Measurements from ENCODE around the gene KCNN3.

Gene KCNN3

GRCh38 chr1:154726896-154727753, 143.0 kb downstream of the KCNN3 start:
- no peak for DNase-seq (ENCODE audit: low read depth)

- DNase-seq (ENCODE audit: low read depth) = no peak
Measured at GRCh38 chr1:154726443-154726842, 143.6 kb downstream of the KCNN3 start.

GRCh38 chr1:154725865-154726264, 144.2 kb downstream of the KCNN3 start:
- no peak for DNase-seq (ENCODE audit: low read depth)

GRCh38 chr1:154720328-154721297, 149.5 kb downstream of the KCNN3 start:
- no peak for DNase-seq (ENCODE audit: low read depth)

DNA sequence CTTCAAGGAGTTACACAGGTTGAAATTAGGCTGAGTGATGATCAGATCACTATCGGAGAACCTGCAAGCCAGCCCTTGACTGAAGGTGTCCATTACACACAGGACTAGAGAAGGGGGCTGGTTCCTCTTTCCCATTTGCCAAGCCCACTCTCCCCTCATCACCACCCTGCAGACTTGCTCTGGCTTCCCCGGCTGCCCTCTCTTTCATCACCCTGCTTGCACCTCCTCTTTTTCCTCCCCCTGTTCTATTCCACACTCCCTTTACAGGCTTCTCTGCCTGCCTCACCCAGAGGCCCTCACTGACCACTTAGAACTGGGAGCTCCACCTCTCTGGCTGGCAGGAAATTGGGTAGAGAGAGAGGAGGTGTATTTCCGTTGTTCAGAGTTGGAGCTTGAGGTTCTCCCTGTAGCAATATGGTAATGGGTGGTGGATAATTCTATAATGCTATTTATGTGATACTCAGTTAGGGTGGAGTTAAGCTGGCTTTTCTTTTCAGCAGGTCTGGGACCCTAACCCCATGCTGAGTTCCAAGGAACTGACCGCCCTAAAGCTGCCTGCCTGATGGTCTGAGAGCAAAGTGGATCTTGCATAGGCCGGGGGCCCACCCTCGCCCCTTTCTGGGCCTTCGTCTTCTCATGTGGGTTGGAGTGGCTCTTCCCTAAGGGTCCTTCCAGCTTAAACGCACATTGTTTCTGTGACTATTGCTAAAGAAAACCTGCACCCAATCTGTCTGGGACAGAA, 150.3 kb downstream of the KCNN3 start:
- no peak for DNase-seq (ENCODE audit: low read depth)

GRCh38 chr1:154718566-154718965, 151.5 kb downstream of the KCNN3 start:
- DNase-seq (ENCODE audit: low read depth) = no peak

- DNase-seq (ENCODE audit: low read depth) = no peak
Measured at GRCh38 chr1:154717528-154717924, 152.6 kb downstream of the KCNN3 start.

DNA sequence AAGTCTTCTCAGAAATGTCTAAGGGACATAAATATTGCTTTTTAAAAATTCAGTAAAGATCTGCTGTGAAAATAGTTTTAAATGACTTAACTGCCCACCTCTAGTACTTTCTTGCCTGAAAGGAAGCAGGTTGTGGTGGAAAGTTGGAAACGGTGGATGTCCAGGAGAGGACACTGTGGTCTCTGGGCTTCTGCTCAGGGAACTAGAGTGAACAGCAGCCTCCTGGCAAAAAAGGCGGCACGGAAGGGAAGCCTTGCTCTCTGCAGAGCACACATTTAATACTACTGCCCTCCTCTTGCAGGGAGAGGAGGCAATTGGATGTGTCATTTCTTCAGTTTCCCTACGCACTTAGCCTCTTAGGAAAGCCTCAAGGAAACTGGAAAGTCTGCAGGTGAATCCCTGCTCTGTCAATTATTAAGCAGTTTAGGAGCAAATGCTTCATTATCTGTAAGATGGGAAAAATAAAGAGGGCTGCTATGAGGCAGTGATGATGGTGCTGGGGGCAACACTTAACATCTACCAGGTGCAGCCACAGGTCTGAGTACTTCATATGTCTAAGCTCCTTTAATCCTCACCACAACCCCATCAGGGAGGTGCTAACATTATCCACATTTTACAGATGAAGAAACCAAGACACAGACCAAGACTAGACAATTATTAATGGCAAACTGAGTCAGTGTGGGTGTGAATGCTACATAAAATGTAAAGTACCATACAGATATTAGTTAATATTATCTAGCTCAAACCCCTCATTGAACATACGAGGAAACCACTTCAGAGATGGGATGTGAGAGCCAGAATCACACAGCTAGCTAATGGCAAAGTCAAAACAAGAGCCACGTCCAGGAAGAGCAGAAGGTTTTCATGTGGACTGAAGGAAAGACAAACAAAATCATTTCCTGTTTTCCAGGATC, 153.2 kb downstream of the KCNN3 start:
- no peak for DNase-seq (ENCODE audit: low read depth)

- DNase-seq (ENCODE audit: low read depth) = no peak
Measured at GRCh38 chr1:154716011-154716410, 154.1 kb downstream of the KCNN3 start.

GRCh38 chr1:154715385-154715784, 154.7 kb downstream of the KCNN3 start:
- no peak for DNase-seq (ENCODE audit: low read depth)

- DNase-seq (ENCODE audit: low read depth) = no peak
Measured at GRCh38 chr1:154714638-154715037, 155.4 kb downstream of the KCNN3 start.

DNA sequence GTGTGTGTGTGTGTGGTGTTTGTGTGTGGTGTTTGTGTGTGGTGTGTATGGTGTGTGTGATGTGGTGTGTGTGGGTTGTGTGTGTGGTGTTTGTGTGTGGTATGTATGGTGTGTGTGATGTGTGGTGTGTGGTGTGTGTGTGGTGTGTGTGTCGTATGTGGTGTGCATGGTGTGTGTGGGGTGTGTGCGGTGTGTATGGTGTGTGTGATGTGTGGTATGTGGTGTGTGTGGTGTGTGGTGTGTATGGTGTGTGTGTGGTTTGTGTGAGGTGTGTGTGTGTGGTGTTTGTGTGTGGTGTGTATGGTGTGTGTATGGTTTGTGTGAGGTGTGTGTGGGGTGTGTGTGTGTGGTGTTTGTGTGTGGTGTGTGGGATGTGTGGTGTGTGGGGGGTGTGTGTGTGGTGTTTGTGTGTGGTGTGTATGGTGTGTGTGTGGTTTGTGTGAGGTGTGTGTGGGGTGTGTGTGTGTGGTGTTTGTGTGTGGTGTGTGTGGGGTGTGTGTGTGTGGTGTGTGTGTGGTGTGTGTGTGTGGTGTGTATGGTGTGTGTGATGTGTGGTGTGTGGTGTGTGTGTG, 155.9 kb downstream of the KCNN3 start:
- DNase-seq (ENCODE audit: low read depth) = no peak

DNA sequence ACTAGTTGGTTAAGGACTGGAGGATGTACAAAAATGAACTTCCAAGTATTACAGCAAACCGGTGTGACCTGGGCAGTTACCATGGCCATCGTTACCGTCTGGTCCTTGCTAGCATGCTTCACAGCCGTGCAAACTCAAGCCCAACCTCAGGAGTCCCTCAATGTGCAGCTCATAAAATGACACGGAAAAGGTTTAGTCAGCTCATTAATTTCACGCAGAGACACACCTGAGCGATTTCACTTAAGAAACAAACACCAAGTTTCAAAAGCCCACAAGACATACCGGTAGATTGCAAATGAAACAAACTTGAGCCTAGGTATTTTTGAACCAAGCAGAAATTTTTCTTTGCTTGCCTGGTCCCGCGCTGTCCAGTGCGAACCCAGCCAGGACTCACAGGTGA, 157.1 kb downstream of the KCNN3 start:
- DNase-seq (ENCODE audit: low read depth) = no peak

DNA sequence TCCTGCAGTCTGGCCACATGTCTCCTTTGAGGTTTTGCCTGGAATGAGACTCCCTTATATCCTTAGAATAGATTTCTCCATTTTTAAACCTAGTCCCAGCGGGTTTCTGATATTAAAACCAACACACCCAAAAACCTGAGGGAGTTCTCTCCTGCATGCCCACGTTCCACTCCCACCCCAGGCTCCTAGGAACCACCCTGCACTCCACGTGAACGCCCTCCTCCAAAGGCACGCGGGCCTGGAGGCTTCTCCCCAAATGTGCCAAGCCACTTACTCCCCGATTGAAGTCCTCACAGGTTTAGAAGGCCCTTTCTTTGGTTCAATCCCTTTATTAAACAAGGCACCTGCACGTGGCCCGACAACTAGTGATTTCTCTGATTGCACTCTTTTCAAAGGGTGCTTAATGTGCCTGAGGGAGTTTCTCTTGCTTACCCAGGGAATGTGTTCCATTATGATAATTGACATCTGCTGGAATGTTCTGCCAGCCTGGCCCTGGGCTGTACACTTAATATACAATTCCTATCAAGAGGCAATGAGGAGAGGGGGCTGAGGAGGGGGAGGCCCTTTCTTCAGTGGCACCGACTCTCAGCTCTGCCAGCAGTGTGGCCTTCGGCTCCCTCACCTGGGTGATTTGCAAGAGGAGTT, 157.8 kb downstream of the KCNN3 start:
- no peak for DNase-seq (ENCODE audit: low read depth)

DNA sequence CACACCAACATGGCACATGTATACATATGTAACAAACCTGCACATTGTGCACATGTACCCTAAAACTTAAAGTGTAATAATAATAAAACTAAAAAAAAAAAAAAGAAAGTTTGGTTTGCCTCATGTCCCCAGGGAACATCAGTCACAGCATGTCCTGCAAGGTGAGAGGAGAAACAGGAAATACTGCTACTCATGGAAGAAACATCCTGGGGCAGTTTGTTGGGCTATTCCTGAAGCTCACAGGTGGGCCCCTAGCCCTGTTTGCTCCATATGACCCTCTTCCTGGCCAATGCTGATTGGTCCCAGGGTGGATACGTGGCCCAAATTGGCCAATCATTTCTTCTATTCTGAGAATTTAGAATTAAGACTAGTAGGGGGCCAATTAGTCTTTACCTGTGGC, 158.7 kb downstream of the KCNN3 start:
- DNase-seq (ENCODE audit: low read depth) = no peak

- no peak for DNase-seq (ENCODE audit: low read depth)
Measured at GRCh38 chr1:154710106-154710505, 160.0 kb downstream of the KCNN3 start.

DNA sequence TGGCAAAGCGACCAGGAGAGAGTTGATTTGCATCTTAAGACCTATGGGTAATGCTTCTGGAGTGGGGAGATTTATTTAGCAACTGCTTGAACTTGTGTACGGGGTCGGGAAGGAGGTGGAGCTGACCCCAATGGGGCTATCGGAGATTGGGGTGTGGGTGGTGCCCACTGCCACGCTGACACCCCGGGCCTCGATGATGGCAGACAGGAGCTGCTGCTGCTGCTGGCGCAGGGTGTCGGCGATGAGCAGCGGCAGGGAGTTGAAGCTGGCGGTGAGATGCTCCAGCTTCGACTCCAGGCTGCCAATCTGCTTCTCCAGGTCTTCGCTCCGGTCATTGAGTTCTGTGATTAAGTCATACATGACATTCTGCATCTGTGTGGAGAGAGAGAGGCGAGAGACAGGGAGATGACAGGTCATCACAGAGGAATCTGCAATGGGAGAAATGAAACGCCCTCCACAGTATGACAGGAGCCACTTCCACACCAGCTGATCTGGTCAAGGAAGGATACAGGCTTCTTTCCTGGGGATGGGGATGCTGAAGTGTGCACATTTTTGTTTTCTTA, 162.1 kb downstream of the KCNN3 start:
- no peak for DNase-seq (ENCODE audit: low read depth)

DNA sequence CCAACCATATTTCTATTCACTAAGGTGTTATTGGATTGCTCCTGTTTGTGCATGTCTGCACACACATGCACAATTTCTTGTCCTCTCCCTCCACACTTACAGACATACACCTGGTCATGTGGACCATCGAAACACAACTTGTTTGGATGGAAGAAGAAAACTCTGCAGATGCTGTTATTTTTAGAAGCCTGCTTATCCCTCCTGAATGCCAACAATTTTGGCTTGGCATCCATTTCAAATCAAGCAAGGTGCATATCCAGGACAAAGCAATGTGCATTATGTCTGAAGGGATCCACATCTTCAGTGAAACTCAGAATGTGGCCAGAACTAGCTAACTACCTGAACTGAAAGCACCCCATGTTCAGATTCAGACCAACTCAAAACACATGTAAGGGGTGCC, 163.2 kb downstream of the KCNN3 start:
- DNase-seq (ENCODE audit: low read depth) = no peak

DNA sequence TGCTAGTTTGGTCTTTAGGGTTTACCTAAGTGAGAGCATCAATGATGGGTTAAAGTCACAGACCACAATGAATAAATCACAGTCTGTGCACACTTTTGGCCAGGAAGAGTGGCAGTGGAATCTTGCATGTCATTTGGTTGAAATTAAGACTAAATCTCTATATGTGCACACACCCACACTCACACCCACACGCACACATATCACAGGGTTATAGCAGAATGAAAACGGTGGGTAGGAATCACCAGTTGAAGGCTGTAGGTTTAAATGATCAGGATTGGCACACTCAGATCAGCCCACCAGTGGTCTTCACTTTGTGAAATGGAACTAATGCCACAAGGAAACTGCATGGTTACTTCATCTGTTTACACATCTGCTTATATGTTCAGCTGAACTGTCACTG, 164.5 kb downstream of the KCNN3 start:
- DNase-seq (ENCODE audit: low read depth) = no peak

DNA sequence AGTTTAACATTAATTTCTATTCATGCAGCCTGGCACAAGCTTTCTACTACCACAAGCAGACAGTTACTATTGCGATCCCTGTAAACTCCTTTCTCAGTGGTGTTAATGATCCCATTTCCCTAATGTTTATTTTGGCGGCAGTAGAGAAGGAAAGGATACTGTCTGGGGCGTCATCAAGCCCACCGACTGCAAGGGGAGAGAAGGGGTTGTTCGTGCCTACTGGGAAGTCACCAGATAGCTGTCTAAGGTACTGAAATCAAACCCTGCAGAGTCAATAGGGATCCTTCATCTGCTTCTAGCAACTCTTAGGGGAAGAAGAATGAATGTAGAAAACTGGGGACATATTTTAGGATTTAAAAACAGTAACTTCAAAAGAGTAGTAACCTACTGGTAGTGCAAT, 166.9 kb downstream of the KCNN3 start:
- no peak for DNase-seq (ENCODE audit: low read depth)

Data from non-pigmented ciliary epithelial cell (primary cell).